Retinal pigment epithelial cell (primary cell): ENCODE results near the gene FBXO30.

Experiments used
- DNase-seq: peaks from one replicate; pipeline ENCODE4 v3.0.0-alpha.2; 2010; ENCODE audit warnings: low read depth
- H3K4me3 ChIP-seq: 2 replicates; pipeline ENCODE4 v1.5.1; 2011; ENCODE audit warnings: mild to moderate bottlenecking, low read length, control low read depth, moderate library complexity
- CTCF ChIP-seq: conservative IDR thresholded peaks from 2 replicates; pipeline ENCODE4 v1.5.1; 2011; ENCODE audit warnings: low read depth, low read length, control low read depth, inconsistent platforms

The FBXO30 gene

GRCh38 chr6:145844933-145845540, 30.4 kb upstream of the FBXO30 start:
- TF ChIP-seq CTCF = no peak
- DNase-seq = no peak
- no peak overlapping the region for H3K4me3 ChIP-seq

- H3K4me3 ChIP-seq = no peak overlapping the region
- DNase-seq = no peak
- no peak for TF ChIP-seq CTCF
Measured at GRCh38 chr6:145842693-145843546, 28.3 kb upstream of the FBXO30 start.

GRCh38 chr6:145841668-145842067, 27.1 kb upstream of the FBXO30 start:
- no peak for DNase-seq
- H3K4me3 ChIP-seq = no peak overlapping the region
- no peak for TF ChIP-seq CTCF

- no peak for DNase-seq
- no peak overlapping the region for H3K4me3 ChIP-seq
- TF ChIP-seq CTCF = no peak
Measured at GRCh38 chr6:145839653-145840052, 25.1 kb upstream of the FBXO30 start.

DNA sequence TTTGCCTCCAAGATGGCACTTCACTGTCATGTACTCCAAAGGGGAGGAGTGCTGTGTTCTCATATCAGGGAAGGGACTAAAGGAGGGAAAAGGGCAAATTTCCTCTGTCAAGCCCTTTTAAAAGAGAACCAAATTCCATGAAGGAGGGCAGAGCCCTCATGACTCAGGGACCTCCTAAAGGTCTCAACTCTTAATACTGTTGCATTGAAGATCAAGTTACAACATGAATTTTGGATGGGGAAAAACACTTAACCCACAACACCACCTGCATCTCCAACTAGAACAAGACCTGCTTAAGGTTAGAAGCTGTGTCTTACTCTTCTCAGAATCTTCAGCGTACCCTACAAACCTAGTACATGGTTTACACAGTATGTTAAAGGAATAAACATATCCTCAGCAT, 23.7 kb upstream of the FBXO30 start:
- TF ChIP-seq CTCF = no peak
- no peak overlapping the region for H3K4me3 ChIP-seq
- no peak for DNase-seq

DNA sequence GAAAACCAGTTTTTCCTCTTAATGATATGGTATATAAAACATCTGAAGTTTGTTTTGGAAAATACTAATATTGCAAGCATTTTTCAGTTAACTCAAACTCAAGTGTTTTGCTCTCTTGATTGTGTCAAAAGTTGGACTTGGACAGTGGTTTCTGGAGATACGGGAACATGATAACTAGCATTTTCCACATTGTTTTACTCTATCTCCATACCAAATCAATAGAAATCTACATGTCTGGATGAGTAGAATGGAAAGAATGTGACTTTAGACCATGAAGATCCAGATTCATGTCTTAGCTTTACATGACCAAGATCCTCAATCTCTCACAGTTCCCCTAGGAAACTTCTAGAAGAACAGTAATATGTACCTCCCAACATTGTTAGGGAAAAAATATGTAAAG, 22.2 kb upstream of the FBXO30 start:
- H3K4me3 ChIP-seq = no peak overlapping the region
- TF ChIP-seq CTCF = no peak
- no peak for DNase-seq

DNA sequence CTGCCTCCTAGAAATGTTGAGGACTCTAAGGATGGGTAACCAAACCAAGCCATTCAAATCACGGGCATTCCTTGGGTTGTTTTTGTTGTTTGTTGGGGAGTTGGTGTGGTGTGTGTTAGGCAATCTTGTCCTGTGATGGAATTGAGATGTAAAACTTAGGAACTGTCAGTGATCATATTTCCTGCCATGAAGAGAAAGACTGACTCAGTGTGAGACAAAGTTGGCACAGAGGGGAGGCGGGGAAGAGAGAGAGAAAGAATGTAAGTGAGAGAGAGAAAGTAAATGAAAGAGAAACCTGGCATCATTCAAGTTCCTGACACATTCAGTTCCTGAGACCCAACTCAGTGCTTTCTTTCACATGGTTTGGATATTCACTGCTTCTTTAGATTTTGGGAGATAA, 21.6 kb upstream of the FBXO30 start:
- no peak for DNase-seq
- H3K4me3 ChIP-seq = no peak overlapping the region
- no peak for TF ChIP-seq CTCF
